Ammon's horn (tissue), 1 donor: ENCODE data around the gene NUP153.

Experiments
- DNase-seq: peaks from one replicate; pipeline ENCODE4 v3.0.0-alpha.2; 2016; ENCODE audit warnings: low spot score

NUP153 gene

DNA sequence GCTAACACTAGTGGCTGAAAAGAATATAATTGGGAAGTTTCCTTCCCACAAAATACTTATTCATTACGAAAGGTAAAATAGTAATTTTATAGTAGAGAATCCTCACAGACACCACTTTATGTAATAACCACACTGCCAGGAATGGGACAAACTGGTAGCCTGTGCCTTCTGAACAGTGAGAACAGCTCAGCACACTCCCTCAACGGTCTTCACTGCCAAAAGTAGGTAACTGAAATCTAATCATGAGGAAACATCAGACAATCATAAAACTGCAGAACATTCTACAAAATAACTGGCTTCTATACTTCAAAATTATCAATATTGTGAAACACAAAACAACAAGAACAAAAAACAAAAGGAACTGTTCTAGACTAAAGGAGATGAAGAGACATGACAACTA is 44.1 kb downstream of the NUP153 start:
- peak; percentile 6 for DNase-seq

GRCh38 chr6:17656644-17657043 is 50.1 kb downstream of the NUP153 start:
- DNase-seq = no peak

DNA sequence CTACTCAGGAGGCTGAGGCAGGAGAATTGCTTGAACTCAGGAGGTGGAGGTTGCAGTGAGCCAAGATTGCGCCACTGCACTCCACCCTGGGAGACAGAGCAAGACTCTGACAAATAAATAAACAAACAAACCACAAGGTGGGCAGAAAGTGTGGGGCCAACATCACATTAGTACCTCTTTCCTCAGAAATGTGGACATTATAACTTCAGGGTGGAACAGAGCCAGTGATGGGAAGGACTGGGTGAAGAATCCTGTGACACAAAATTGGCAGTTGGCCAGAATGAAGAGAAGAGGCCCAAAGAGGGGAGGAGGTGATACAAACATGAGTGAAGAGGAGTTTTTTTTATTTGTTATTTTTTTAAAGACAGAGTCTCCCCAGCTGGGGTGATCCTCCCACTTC is 50.6 kb downstream of the NUP153 start:
- no peak for DNase-seq

DNA sequence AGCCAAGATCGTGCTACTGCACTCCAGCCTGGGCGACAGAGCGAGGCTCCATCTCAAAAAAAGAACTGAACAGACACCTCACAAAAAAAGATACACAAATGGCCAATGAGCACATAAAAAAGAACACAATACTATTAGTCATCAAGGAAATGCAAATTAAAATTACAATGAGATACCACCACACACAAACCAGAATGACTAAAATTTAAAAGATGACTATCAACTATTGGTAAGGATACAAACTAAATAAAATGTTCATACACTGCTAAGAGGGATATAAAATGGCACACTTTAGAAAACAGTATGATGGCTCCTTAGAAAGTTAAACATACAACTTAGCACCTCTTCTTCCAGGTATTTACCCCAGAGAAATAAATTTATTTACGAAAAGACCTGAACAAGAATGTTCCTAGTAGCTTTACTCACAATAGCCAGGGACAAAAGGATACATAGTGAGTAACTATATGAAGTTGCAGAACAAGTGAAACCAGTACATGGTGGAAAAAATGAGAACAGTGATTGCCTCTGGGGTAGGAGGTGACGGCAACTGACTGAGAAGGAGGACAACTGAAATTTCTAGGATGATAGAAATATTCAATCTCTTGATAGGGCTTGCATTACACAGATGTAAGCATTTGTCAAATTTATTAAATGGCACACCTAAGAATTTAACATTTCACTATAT is 53.4 kb downstream of the NUP153 start:
- no peak for DNase-seq

DNA sequence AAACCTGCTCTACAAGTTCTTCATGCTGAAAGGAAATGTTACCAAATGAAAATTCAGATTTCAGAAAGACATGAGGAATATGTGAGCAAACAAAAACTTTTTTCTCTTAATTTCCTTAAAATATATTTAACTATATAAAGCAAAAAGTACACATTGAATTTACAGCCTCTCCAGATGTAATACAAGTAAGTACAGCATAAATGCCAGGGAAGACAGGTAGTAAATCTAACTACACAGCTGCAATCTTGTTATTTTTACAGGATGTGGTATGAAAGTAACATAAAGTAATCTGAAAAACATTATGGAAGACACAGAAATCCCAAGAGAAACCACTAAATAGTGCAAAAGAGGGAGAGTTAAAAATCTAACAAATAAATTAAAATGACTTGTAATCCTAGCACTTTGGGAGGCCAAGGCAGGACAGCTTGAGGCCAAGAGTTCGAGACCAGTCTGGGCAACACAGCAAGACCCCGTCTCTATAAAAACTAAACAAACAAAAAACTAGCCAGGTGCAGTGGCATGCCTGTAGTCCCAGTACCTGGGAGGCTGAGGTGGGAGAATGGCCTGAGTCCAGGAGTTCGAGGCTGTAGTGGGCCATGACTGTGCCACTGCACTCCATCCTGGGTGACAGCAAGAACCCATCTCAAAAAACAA is 55.9 kb downstream of the NUP153 start:
- no peak for DNase-seq

- no peak for DNase-seq
These were observed 58.0 kb downstream of the NUP153 start for GRCh38 chr6:17648745-17649144.

GRCh38 chr6:17640477-17640917 is 66.2 kb downstream of the NUP153 start:
- DNase-seq = no peak

- no peak for DNase-seq
These were observed 68.5 kb downstream of the NUP153 start for GRCh38 chr6:17638212-17638715.

DNA sequence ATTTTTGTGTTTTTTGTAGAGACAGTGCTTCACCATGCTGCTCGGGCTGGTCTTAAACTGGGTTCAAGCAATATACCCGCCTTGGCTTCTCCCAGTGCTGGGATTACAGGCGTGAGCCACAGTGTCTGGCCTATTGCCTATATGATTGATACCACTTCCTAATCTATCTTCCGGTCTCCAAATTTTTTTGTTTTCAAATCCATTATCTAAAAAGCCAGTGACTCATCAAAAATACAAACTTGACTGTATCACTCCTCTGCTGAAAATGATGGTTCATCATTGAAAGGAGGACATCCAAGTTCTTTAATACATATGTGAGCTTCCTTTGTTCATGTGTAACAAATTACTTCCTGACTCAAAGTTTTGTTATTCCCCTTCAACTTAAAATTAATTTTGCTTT is 71.2 kb downstream of the NUP153 start:
- no peak for DNase-seq

DNA sequence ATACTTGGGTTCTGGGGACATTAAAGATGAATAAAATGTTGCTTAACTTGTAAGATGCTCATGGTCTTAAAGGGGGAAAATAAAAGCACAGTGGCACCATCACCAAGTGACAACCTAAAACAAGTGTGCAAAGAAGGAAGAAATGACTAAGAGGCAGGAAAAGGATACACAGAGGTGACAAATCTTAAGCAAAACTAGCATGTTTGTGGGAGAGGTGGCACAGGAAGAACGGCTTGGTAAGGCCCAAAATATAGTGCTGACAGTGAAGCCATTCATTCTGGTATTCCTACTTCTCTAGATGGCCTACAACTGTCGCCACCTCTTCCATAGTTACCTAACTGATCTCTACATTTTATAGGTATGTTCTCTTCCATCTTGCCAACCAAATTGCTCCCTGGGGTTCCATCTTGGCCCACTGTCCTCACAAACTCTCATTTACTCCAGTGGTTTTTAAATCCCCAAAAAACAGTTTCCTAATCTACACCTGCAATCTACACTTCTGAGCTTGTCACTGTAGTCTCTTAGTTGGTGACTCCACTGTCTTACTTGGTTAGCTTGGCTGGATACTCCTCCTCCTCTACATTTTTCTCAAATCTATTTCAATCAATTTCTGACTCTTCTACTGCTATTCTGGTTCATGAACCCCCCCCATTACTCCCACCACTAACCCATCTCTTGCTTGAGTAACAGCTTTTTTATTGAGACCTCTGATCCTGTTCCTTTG is 73.1 kb downstream of the NUP153 start:
- DNase-seq = no peak

DNA sequence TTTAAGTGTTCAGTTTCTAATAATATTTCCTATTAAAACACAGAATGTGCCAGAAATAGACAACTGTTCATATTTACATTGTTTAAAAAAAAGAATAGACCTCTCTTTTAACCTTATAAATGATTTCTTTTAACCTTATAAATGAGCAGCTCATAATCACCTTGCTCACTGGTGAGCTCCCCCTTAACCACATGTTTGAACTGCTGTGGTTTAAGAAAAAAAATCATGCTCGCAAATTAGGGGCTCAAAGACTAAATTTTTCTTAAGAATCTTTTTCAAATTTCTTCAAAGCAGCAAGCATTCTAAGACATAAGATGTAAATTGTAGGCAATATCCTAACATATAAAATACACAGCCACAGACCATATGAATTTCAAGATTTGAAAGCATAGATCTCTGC is 73.8 kb downstream of the NUP153 start:
- DNase-seq = no peak

GRCh38 chr6:17630511-17631073 is 76.1 kb downstream of the NUP153 start:
- no peak for DNase-seq

DNA sequence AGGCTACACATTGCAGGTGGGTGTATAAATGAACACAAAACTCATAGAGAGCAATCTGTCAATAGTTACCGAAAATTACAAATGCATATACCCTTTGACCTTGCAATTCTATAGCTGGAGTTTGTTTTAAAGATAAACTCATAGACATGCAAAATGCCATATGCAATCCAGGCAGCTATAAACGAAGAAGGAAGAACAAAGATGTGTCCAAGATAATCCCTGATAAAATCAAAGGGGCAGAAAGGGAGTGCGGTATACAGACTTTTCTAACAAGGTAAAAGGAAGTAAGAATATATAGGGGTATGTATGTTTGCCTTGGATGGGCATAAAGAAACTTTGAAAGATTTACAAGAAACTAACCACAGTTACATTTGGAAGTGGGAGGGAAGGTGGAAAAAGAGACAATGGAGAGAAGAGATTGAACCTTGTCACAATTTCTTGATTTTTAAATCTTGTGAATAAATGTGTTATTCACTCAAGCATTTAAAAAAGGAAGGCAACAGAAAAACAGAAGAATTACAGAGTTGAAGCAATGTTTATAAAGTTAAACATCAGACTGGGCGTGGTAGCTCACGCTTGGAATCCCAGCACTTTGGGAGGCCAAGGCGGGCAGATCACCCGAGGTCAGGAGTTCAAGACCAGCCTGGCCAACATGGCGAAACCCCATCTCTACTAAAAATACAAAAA is 76.8 kb downstream of the NUP153 start:
- DNase-seq = no peak

- DNase-seq = peak; percentile 10
These were observed 77.9 kb downstream of the NUP153 start for GRCh38 chr6:17628873-17629272.

GRCh38 chr6:17624396-17624795 is 82.3 kb downstream of the NUP153 start:
- DNase-seq = no peak

DNA sequence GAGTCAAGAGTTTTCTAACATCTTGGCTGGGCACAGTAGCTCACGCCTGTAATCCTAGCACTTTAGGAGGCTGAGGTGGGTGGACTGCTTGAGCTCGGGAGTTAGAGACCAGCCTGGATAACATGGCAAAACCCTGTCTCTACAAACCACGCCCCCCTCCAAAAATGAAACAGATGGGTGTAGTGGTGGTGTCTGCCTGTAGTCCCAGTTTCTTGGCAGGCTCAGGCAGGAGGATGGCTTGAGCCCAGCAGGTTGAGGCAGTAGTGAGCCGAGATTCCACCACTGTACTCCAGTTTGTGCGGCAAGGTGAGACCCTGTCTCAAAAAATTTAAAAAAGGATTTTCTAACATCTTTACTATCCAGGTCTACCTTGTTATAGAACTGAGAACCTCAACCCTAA is 84.6 kb downstream of the NUP153 start:
- DNase-seq = peak; percentile 32

DNA sequence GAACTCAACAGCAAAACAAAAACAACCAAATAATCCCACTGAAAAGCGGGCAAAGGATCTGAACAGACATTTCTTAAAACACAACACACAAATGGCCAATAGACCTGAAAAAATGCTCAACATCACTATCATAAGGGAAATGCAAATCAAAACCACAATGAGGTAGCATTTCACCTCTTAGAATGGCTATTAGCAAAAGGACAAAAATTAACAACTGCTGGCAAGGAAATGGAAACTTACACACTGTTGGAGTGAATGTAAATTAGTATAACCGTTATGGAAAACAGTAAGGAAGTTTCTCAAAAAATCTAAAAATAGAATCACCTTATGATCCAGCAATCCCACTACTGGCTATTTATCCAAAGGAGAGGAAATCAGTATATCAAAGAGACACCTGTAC is 85.7 kb downstream of the NUP153 start:
- no peak for DNase-seq

GRCh38 chr6:17615794-17616193 is 90.9 kb downstream of the NUP153 start:
- no peak for DNase-seq

- no peak for DNase-seq
These were observed 94.7 kb downstream of the NUP153 start for GRCh38 chr6:17612048-17612447.

DNA sequence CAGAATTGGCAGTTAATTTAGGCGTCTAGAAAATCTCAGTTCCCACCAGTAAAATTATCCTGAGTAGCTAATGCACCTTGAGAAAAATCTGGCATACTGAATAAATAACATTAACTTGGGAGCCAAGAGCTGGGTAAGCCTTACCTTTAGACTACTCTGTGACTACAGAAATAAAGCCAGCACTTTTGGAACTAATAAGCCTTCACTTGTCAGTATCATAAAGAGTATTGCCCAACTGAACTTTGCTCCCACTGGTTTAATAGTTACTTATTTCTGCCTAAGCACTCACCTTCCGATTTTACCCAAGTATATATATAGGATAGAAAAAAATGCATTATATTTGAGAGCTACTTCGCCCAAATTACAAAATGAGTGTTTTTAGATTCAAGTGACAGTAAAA is 95.9 kb downstream of the NUP153 start:
- no peak for DNase-seq

DNA sequence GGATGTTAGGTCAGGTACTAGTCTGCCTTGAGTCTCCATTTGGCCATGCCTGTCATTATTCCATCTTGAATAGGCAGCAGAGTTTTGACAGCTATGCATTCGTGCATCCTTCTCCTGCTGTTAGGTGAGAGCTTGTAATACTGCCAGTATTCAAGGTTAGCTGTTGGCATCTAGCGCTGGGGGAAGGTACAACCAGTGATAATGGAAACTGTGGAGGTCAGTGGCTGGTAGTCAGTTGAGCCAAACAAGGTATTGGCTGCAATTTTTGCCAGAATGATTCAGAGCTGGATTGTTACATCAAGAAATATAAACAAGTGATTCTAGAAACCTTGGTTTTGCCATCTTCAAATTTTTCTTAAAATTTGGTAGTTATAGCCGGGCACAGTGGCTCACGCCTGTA is 100.1 kb downstream of the NUP153 start:
- no peak for DNase-seq

DNA sequence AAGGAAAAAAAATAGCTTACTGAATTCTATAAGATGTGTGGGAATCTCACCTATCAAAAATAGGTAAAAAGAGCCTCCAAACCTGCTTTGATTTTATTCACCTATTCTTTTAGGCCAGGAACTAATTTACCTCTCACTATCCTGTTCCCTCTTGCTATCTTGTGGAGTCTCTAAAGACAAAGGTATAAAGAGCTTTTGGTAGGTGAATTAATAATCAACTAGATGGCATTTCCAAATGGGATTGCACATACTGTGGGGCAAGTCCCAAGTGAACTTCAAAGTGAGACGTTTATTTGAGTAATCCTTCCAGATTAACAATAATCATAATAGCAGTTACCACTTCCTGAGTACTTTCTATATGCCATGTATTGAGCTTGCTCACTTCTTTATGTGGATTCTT is 103.8 kb downstream of the NUP153 start:
- no peak for DNase-seq
